Measurements from ENCODE around the gene ABTB1.

ABTB1 gene

GRCh38 chr3:127688022-127688415 lies 15.3 kb downstream of the ABTB1 start:
- Histone ChIP-seq H3K36me3 (peaks cover under 1% of the 10 kb centered on the region), H3K27me3 (no peaks in the 10 kb centered on the region), H3K4me1 (ENCODE audit: control insufficient read depth in 1 of 2, insufficient read depth in 1 of 2, low read depth in 1 of 2, low read length in 1 of 2) (peaks cover 27 to 28% of the 10 kb centered on the region in 2 experiments), H3K4me3 (ENCODE audit: low read depth in 1 of 2, low read length in 1 of 2) (no peak overlapping the region), H3K9me3 (no peaks in the 10 kb centered on the region), H3K27ac (peak overlapping the region; percentile 20)
- TF ChIP-seq CTCF (IDR thresholded peaks at IDR 0.05) = no peak

- no peak overlapping the region for H3K4me3 ChIP-seq (ENCODE audit: low read depth in 1 of 2, low read length in 1 of 2)
- no peak for TF ChIP-seq CTCF (IDR thresholded peaks at IDR 0.05)
- peak overlapping the region; percentile 20 for H3K27ac ChIP-seq
- H3K27me3 ChIP-seq = no peaks in the 10 kb centered on the region
- no peaks in the 10 kb centered on the region for H3K9me3 ChIP-seq
- H3K4me1 ChIP-seq (ENCODE audit: control insufficient read depth in 1 of 2, insufficient read depth in 1 of 2, low read depth in 1 of 2, low read length in 1 of 2) = peaks cover 20 to 22% of the 10 kb centered on the region in 2 experiments
- no peaks in the 10 kb centered on the region for H3K36me3 ChIP-seq
Observed at GRCh38 chr3:127688416-127689265, 15.9 kb downstream of the ABTB1 start.

- H3K4me3 ChIP-seq (ENCODE audit: low read depth in 1 of 2, low read length in 1 of 2) = no peak overlapping the region
- H3K4me1 ChIP-seq (ENCODE audit: control insufficient read depth in 1 of 2, insufficient read depth in 1 of 2, low read depth in 1 of 2, low read length in 1 of 2) = peaks cover 13 to 16% of the 10 kb centered on the region in 2 experiments
- no peaks in the 10 kb centered on the region for H3K9me3 ChIP-seq
- TF ChIP-seq CTCF (IDR thresholded peaks at IDR 0.05) = no peak
- no peak overlapping the region for H3K27ac ChIP-seq
- H3K36me3 ChIP-seq = no peaks in the 10 kb centered on the region
- no peaks in the 10 kb centered on the region for H3K27me3 ChIP-seq
Observed at GRCh38 chr3:127689266-127689860, 16.6 kb downstream of the ABTB1 start.

- Histone ChIP-seq H3K9me3 (no peaks in the 10 kb centered on the region), H3K4me3 (ENCODE audit: low read depth in 1 of 2, low read length in 1 of 2) (no peak overlapping the region), H3K27me3 (no peaks in the 10 kb centered on the region), H3K4me1 (ENCODE audit: control insufficient read depth in 1 of 2, insufficient read depth in 1 of 2, low read depth in 1 of 2, low read length in 1 of 2) (peaks cover 6 to 10% of the 10 kb centered on the region in 2 experiments), H3K27ac (no peak overlapping the region), H3K36me3 (no peaks in the 10 kb centered on the region)
- no peak for TF ChIP-seq CTCF (IDR thresholded peaks at IDR 0.05)
Observed at GRCh38 chr3:127690106-127690505, 17.4 kb downstream of the ABTB1 start.

GRCh38 chr3:127690823-127691452 lies 18.2 kb downstream of the ABTB1 start:
- Histone ChIP-seq H3K9me3 (no peaks in the 10 kb centered on the region), H3K4me3 (ENCODE audit: low read depth in 1 of 2, low read length in 1 of 2) (no peak overlapping the region), H3K4me1 (ENCODE audit: control insufficient read depth in 1 of 2, insufficient read depth in 1 of 2, low read depth in 1 of 2, low read length in 1 of 2) (peaks cover 0 to 6% of the 10 kb centered on the region in 2 experiments), H3K36me3 (no peaks in the 10 kb centered on the region), H3K27ac (peak overlapping the region; percentile 38), H3K27me3 (no peaks in the 10 kb centered on the region)
- peak; percentile 32 for TF ChIP-seq CTCF (IDR thresholded peaks at IDR 0.05)
